CD4-positive, alpha-beta T cell treated with Interleukin-4 for 1 hour (primary cell): ENCODE results near the gene TCOF1.

Source experiments
- DNase-seq, 2 donors: peaks; one replicate each; pipeline ENCODE4 v3.0.0-alpha.2; 2020 to 2022

The TCOF1 gene

GRCh38 chr5:150357326-150358260 is at the start of gene TCOF1:
Gene TCOF1, plus strand, starts transcription at chr5:150357697. Its CDS starts 50 bp downstream, at chr5:150357747.
- peak; percentile 95 to 97 for DNase-seq

- DNase-seq: no peak
Observed at GRCh38 chr5:150309101-150309885, 48.2 kb upstream of the TCOF1 start.

GRCh38 chr5:150309886-150310239 is 47.6 kb upstream of the TCOF1 start:
- DNase-seq: no peak

- DNase-seq: no peak
Observed at GRCh38 chr5:150310246-150310645, 47.3 kb upstream of the TCOF1 start.

GRCh38 chr5:150311015-150311692 is 46.3 kb upstream of the TCOF1 start:
- DNase-seq: no peak

GRCh38 chr5:150312518-150312917 is 45.0 kb upstream of the TCOF1 start:
- DNase-seq: no peak

- no peak for DNase-seq
Observed at GRCh38 chr5:150313501-150313900, 44.0 kb upstream of the TCOF1 start.

GRCh38 chr5:150313921-150314716 is 43.4 kb upstream of the TCOF1 start:
- no peak for DNase-seq

GRCh38 chr5:150315245-150315644 is 42.3 kb upstream of the TCOF1 start:
- DNase-seq: no peak

- DNase-seq: no peak
Observed at GRCh38 chr5:150316320-150316719, 41.2 kb upstream of the TCOF1 start.

GRCh38 chr5:150317048-150318003 is 40.2 kb upstream of the TCOF1 start:
- DNase-seq: no peak

GRCh38 chr5:150318613-150319483 is 38.6 kb upstream of the TCOF1 start:
- no peak for DNase-seq

- DNase-seq: no peak
Observed at GRCh38 chr5:150319484-150319790, 38.1 kb upstream of the TCOF1 start.

GRCh38 chr5:150320044-150320613 is 37.4 kb upstream of the TCOF1 start:
- DNase-seq: no peak

GRCh38 chr5:150321211-150321610 is 36.3 kb upstream of the TCOF1 start:
- no peak for DNase-seq

- DNase-seq: no peak
Observed at GRCh38 chr5:150321784-150322183, 35.7 kb upstream of the TCOF1 start.

GRCh38 chr5:150322202-150322601 is 35.3 kb upstream of the TCOF1 start:
- DNase-seq: no peak

- no peak for DNase-seq
Observed at GRCh38 chr5:150323092-150323491, 34.4 kb upstream of the TCOF1 start.

GRCh38 chr5:150323819-150324218 is 33.7 kb upstream of the TCOF1 start:
- no peak for DNase-seq

- DNase-seq: no peak
Observed at GRCh38 chr5:150325426-150325825, 32.1 kb upstream of the TCOF1 start.
